Activated CD8-positive, alpha-beta T cell treated with anti-CD3 and anti-CD28 coated beads for 36 hours (primary cell): ENCODE results near the gene MMP17. TPM values are rescaled to one million over a fixed set of nuclear protein-coding genes. Genes with fewer than 3 reads are reported as not detected.

Experiments
- ATAC-seq: fragments of 200-7000 bp; cut with Tn5 transposase; one replicate; pipeline ENCODE4 v1.10.0; 2021; ENCODE audit warnings: mild to moderate bottlenecking, moderate library complexity
- CTCF ChIA-PET: fragments of 350-600 bp; sonication (Branson Sonifier 250); formaldehyde crosslinking; loops from one replicate; lab custom pipeline; 2021; ENCODE audit warnings: antibody characterized with exemption; lab: Charles Lee
- POLR2A ChIA-PET: fragments of 350-600 bp; sonication (Branson Sonifier 250); formaldehyde crosslinking; loops from one replicate; lab custom pipeline; 2021; ENCODE audit warnings: antibody characterized with exemption; lab: Charles Lee
- DNase-seq: peaks from one replicate; pipeline ENCODE4 v3.0.0-alpha.2; 2020
- H3K27ac Mint-ChIP-seq: one replicate; pipeline ENCODE4 v1.8.0; 2021; ENCODE audit warnings: mild to moderate bottlenecking, mixed read lengths
- H3K27me3 Mint-ChIP-seq: one replicate; pipeline ENCODE4 v1.8.0; 2021; ENCODE audit warnings: mixed read lengths
- H3K36me3 Mint-ChIP-seq: one replicate; pipeline ENCODE4 v1.8.0; 2021; ENCODE audit warnings: low read depth, mixed read lengths
- H3K4me1 Mint-ChIP-seq: one replicate; pipeline ENCODE4 v1.8.0; 2021; ENCODE audit warnings: low read depth, mixed read lengths
- H3K4me3 Mint-ChIP-seq: one replicate; pipeline ENCODE4 v1.8.0; 2021; ENCODE audit warnings: mild to moderate bottlenecking, moderate library complexity, mixed read lengths
- H3K9me3 Mint-ChIP-seq: one replicate; pipeline ENCODE4 v1.8.0; 2021; ENCODE audit warnings: mixed read lengths
- intact Hi-C: fragments of 100-400 bp; cut with micrococcal nuclease; formaldehyde crosslinking; loops from one replicate; pipeline ENCODE4 v1.10.0; 2022
- total RNA-seq, 2 experiments: library from RNA; stranded (reverse); gene quantifications; one replicate each; pipeline ENCODE4 v1.2.3, GENCODE V29; 2021
- TF ChIP-seq, protein P1 (sequence below): fragments of 200-600 bp; IDR thresholded peaks from one replicate; pipeline ENCODE4 v1.8.0; 2022; ENCODE audit warnings: antibody characterized with exemption, mild to moderate bottlenecking

MMP17 gene
- total RNA-seq, 2 experiments from 2014 or later, result 0.60 TPM; not detected in 1

DNA sequence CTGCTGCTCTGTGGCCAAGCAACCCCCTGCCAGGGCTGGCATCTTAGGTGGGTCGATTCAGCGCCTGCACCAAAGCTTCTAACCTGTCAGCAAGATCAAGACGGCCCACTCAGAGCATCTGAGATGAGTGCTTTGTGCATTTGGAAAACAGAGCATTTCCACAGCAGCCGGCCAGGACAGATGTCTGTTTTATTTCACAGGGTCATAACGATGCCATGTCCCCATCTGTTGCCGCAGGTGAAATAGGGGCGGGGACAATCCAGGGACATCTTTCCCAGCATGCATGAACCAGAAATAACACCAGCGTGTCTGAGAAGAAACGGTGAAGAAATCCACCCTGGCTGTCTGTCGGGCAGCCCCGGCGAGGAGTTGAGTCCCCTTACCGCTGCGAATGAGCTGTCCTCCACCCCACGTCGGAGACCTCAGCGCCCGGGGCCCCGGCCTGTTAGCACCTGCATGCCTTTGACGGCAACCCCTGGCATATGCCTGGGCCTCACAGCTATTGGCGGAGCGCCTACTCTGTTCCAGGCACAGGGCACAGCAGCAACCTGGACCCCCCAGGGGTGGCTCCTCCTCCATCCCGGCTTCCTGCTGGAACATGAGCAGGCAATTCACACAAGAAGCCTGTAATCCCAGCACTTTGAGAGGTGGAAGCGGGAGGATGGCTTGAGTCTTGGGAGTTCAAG lies 35.7 kb downstream of the MMP17 start:
- no peaks in the 10 kb centered on the region for H3K9me3 Mint-ChIP-seq
- intact Hi-C loops, result no loop called here
- no peak overlapping the region for H3K4me3 Mint-ChIP-seq
- ATAC-seq (no peak), DNase-seq (no peak)
- ChIA-PET CTCF (no interaction called here), POLR2A (no interaction called here)
- peaks cover 5% of the 10 kb centered on the region for H3K4me1 Mint-ChIP-seq
- TF ChIP-seq, protein P1, sequence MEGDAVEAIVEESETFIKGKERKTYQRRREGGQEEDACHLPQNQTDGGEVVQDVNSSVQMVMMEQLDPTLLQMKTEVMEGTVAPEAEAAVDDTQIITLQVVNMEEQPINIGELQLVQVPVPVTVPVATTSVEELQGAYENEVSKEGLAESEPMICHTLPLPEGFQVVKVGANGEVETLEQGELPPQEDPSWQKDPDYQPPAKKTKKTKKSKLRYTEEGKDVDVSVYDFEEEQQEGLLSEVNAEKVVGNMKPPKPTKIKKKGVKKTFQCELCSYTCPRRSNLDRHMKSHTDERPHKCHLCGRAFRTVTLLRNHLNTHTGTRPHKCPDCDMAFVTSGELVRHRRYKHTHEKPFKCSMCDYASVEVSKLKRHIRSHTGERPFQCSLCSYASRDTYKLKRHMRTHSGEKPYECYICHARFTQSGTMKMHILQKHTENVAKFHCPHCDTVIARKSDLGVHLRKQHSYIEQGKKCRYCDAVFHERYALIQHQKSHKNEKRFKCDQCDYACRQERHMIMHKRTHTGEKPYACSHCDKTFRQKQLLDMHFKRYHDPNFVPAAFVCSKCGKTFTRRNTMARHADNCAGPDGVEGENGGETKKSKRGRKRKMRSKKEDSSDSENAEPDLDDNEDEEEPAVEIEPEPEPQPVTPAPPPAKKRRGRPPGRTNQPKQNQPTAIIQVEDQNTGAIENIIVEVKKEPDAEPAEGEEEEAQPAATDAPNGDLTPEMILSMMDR, result no peak
- no peak overlapping the region for H3K27ac Mint-ChIP-seq
- H3K27me3 Mint-ChIP-seq, result peaks cover 2% of the 10 kb centered on the region
- H3K36me3 Mint-ChIP-seq, result no peaks in the 10 kb centered on the region

DNA sequence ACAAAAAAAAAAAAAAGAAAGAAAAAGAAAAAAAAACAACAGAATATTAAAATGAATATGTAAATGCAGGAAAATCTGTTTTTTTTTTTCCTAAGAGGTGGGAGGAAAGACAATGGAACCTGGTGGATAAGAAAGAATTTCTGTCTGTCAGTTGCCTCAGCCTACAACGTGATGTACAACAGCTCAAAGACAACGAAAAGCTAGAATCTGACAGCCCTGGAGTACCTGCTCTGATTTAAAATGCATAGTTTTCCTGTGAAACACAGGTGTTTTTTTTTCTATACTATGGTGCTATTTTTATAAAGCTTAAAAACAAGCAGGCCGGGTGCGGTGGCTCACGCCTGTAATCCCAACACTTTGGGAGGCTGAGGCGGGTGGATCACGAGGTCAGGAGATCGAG lies 36.3 kb downstream of the MMP17 start:
- ATAC-seq, result no peak
- DNase-seq, result no peak
- ChIA-PET POLR2A (no interaction called here), CTCF (no interaction called here)
- H3K27me3 Mint-ChIP-seq, result peaks cover 2% of the 10 kb centered on the region
- H3K9me3 Mint-ChIP-seq, result no peaks in the 10 kb centered on the region
- TF ChIP-seq, protein P1, result no peak
- no peaks in the 10 kb centered on the region for H3K36me3 Mint-ChIP-seq
- H3K4me3 Mint-ChIP-seq, result no peak overlapping the region
- peaks cover 5% of the 10 kb centered on the region for H3K4me1 Mint-ChIP-seq
- intact Hi-C loops, result no loop called here
- no peak overlapping the region for H3K27ac Mint-ChIP-seq

DNA sequence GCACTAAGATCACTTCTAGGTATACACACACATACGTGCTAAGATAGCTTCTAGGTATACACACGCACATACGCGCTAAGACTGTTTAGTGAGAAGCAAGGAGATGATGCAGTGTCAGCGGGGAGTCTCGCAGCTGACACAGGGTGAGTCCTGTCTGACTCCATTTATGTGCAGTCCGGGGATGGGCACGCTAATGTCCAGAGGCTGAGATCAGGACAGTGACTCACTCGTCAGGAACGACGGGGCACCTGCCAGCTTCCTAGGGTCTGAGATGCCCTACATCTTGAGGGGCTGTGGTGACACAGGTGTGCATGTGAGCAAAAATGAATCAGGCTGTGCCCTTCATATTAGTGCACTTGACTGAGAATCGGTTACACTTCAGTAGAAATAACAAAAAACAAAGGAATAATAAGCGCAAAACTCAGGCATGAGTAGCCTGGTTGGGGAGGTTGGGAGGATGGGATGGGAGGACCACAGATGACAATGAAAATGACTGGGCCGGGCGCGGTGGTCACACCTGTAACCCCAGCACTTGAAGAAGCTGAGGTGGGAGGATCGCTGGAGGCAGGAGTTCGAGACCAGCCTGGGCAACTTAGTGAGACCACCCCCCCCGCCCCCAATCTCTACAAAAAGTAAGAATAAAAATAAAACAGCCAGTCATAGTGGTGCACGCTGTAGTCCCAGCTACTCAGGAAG lies 37.1 kb downstream of the MMP17 start:
- POLR2A ChIA-PET, result no interaction called here

DNA sequence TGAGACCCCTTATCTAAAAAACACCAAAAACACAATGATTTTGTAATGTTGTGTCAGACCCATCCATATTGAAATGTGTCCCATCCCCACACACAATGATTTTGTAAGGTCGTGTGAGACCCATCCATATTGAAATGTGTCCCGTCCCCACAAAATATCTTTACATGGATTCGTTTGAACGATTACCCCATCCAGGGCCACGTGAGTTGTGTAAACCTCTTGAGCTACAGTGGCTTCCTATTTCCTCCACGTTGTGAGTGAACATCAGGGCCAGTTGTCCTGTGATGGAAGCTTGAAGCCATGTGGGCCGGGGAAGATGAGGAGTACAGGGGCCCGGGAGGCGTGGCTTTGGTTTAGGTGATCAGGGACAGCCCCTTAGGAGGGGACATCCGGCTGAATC lies 39.3 kb downstream of the MMP17 start:
- Mint-ChIP-seq H3K27me3 (peaks cover 2% of the 10 kb centered on the region), H3K27ac (no peak overlapping the region), H3K4me3 (no peak overlapping the region), H3K36me3 (no peaks in the 10 kb centered on the region), H3K4me1 (no peaks in the 10 kb centered on the region), H3K9me3 (no peaks in the 10 kb centered on the region)
- ChIA-PET POLR2A (interaction anchor here (0.6 kb wide), 1 partner anchor 216 kb away, joined by 3 read pairs; no protein-coding TSS in a partner anchor), CTCF (no interaction called here)
- ATAC-seq (no peak), DNase-seq (no peak)
- TF ChIP-seq, protein P1, result no peak
- intact Hi-C loops, result no loop called here

More for the DNA sequence above, 37.1 kb downstream of the MMP17 start:
- Mint-ChIP-seq H3K27ac (no peak overlapping the region), H3K9me3 (no peaks in the 10 kb centered on the region), H3K4me3 (no peak overlapping the region), H3K4me1 (peaks cover 5% of the 10 kb centered on the region), H3K27me3 (peaks cover 2% of the 10 kb centered on the region), H3K36me3 (no peaks in the 10 kb centered on the region)
- intact Hi-C loops, result no loop called here
- TF ChIP-seq, protein P1, result no peak
- ATAC-seq, result no peak
- CTCF ChIA-PET, result no interaction called here
- DNase-seq, result no peak
